Lung (tissue), 12 donors: ENCODE measurements around the gene CRTC1. TPM values are rescaled to one million over a fixed set of nuclear protein-coding genes. Genes with fewer than 3 reads are reported as not detected.

ENCODE experiments used
- ATAC-seq: fragments of 200-7000 bp; cut with Tn5 transposase; one replicate; pipeline ENCODE4 v1.9.1; 2020; ENCODE audit warnings: moderate number of reproducible peaks; ENCODE audit not compliant: insufficient read depth, low FRiP score
- DNase-seq, 3 donors: peaks; one replicate each; pipeline ENCODE4 v3.0.0-alpha.2; 2013 to 2017
- H3K27ac ChIP-seq, 2 donors: one replicate each; pipeline ENCODE4 v1.5.1; 2013; ENCODE audit warnings: mild to moderate bottlenecking in 2 of 2, moderate library complexity in 2 of 2, control low read depth in 1 of 2, inconsistent platforms in 1 of 2, low read depth in 1 of 2, low read length in 1 of 2
- H3K27me3 ChIP-seq, 3 donors: one replicate each; pipeline ENCODE4 v1.5.1; 2013; ENCODE audit warnings: low read length in 2 of 3; ENCODE audit not compliant: control insufficient read depth in 3 of 3, insufficient read depth in 3 of 3
- H3K36me3 ChIP-seq, 4 donors: one replicate each; pipeline ENCODE4 v1.5.1; 2013; ENCODE audit warnings: low read length in 4 of 4, mild to moderate bottlenecking in 1 of 4, moderate library complexity in 1 of 4; ENCODE audit not compliant: control insufficient read depth in 4 of 4, insufficient read depth in 4 of 4
- H3K4me1 ChIP-seq, 5 donors: one replicate each; pipeline ENCODE4 v1.5.1; 2013; ENCODE audit warnings: low read length in 5 of 5, mild to moderate bottlenecking in 2 of 5, moderate library complexity in 1 of 5; ENCODE audit not compliant: control insufficient read depth in 5 of 5, insufficient read depth in 5 of 5
- H3K4me3 ChIP-seq: one replicate; pipeline ENCODE4 v1.5.1; 2013; ENCODE audit warnings: mild to moderate bottlenecking, control low read depth, moderate library complexity
- H3K9ac ChIP-seq, 2 donors: one replicate each; pipeline ENCODE4 v1.5.1; 2013; ENCODE audit warnings: low read length in 2 of 2, control low read depth in 1 of 2; ENCODE audit not compliant: insufficient read depth in 1 of 2
- H3K9me3 ChIP-seq, 4 donors: one replicate each; pipeline ENCODE4 v1.5.1; 2013; ENCODE audit warnings: low read length in 3 of 4, mild to moderate bottlenecking in 1 of 4, moderate library complexity in 1 of 4; ENCODE audit not compliant: control insufficient read depth in 4 of 4, insufficient read depth in 3 of 4
- CTCF ChIP-seq: IDR thresholded peaks from 2 replicates; pipeline ENCODE4 v1.5.1; 2012; ENCODE audit warnings: mild to moderate bottlenecking; ENCODE audit errors: control extremely low read depth, extremely low read depth
- WGBS, 2 donors: extraction: QIAGEN DNeasy Blood & Tissue Kit; methylation state at CpG; one replicate each; pipeline ENCODE4 v1.1.7; 2013; 5-methylcytosine and 5-hydroxymethylcytosine counted together
- polyA plus RNA-seq, 2 donors: library from polyadenylated mRNA; stranded (reverse); fragments of 200-250 nt; gene quantifications; one replicate each; pipeline ENCODE4 v1.2.1, GENCODE V29; 2013
- total RNA-seq, 2 donors: library from RNA; depleted of rRNA in 1 of 2; stranded (reverse); fragments of >200 nt in 1 of 2; gene quantifications; one replicate each; pipeline ENCODE4 v1.2.1, GENCODE V29; 2014 to 2021
- donor health status: control.
- donor health status: control.
- donor health status: Bipolar disorder and iron deficiency.
- donor health status: healthy.
- donor health status: DM: yes; HTN: yes; CAD: no.

Gene CRTC1
- total and polyA plus RNA-seq, 4 donors: 4.2 to 16.0 (median 7.3) TPM

- H3K4me3 ChIP-seq: no peak overlapping the region
- peaks cover 0 to 9% (median 7%) of the 10 kb centered on the region in 3 donors for H3K27me3 ChIP-seq
- no peak for TF ChIP-seq CTCF
- H3K27ac ChIP-seq: no peak overlapping the region
- ATAC-seq (no peak), DNase-seq (no peak)
- H3K9me3 ChIP-seq: no peaks in the 10 kb centered on the region
- H3K4me1 ChIP-seq: peaks cover 0 to 12% (median 0%) of the 10 kb centered on the region in 5 donors
- 94 to 95% methylated on average over 11 of the region's 11 CpGs for WGBS, 2 donors
- H3K9ac ChIP-seq: no peak overlapping the region
- H3K36me3 ChIP-seq: peaks cover 0 to 5% (median 2%) of the 10 kb centered on the region in 4 donors
Measured at GRCh38 chr19:18774107-18774506, 90.6 kb downstream of the CRTC1 start.

- TF ChIP-seq CTCF: no peak
- Histone ChIP-seq H3K27ac (no peak overlapping the region), H3K4me1 (peaks cover 0 to 6% (median 0%) of the 10 kb centered on the region in 5 donors), H3K4me3 (no peak overlapping the region), H3K36me3 (peaks cover 0 to 5% (median 2%) of the 10 kb centered on the region in 4 donors), H3K9me3 (no peaks in the 10 kb centered on the region), H3K9ac (no peak overlapping the region), H3K27me3 (peaks cover 0 to 10% (median 8%) of the 10 kb centered on the region in 3 donors)
- DNase-seq: no peak
- no peak for ATAC-seq
- WGBS, 2 donors: 95 to 96% methylated on average over 40 of the region's 40 CpGs
Measured at GRCh38 chr19:18774782-18775444, 91.4 kb downstream of the CRTC1 start.

- Histone ChIP-seq H3K27me3 (peaks cover 0 to 10% (median 8%) of the 10 kb centered on the region in 3 donors), H3K4me1 (peaks cover 0 to 6% (median 0%) of the 10 kb centered on the region in 5 donors), H3K9ac (no peak overlapping the region), H3K4me3 (no peak overlapping the region), H3K27ac (no peak overlapping the region), H3K9me3 (no peaks in the 10 kb centered on the region), H3K36me3 (peaks cover 0 to 3% (median under 1%) of the 10 kb centered on the region in 4 donors)
- no peak for TF ChIP-seq CTCF
- 94 to 97% methylated on average over 33 of the region's 33 CpGs for WGBS, 2 donors
- no peak for DNase-seq
- no peak for ATAC-seq
Measured at GRCh38 chr19:18775586-18776287, 92.3 kb downstream of the CRTC1 start.
